ENCODE data around the gene ULBP3.

GRCh38 chr6:150048099-150048498, 20.8 kb downstream of the ULBP3 start:
- no peak for TF ChIP-seq SP1 (CRISPR knock-in tag; conservative IDR thresholded peaks at IDR 0.05)
- TF ChIP-seq TP53 (CRISPR knock-in tag; IDR thresholded peaks at IDR 0.05) = no peak
- no peak for TF ChIP-seq ZNF263 (CRISPR knock-in tag; IDR thresholded peaks at IDR 0.05; ENCODE audit: low read depth)
- TF ChIP-seq KAT7 (CRISPR knock-in tag; IDR thresholded peaks at IDR 0.05; ENCODE audit: borderline replicate concordance) = no peak
- no peak for TF ChIP-seq TCF7 (CRISPR knock-in tag; IDR thresholded peaks at IDR 0.05; ENCODE audit: low read depth)
- no peak for TF ChIP-seq MAX (CRISPR knock-in tag; IDR thresholded peaks at IDR 0.05)
- no peak for TF ChIP-seq ZNF232 (CRISPR knock-in tag; IDR thresholded peaks at IDR 0.05)
- TF ChIP-seq, protein P1, sequence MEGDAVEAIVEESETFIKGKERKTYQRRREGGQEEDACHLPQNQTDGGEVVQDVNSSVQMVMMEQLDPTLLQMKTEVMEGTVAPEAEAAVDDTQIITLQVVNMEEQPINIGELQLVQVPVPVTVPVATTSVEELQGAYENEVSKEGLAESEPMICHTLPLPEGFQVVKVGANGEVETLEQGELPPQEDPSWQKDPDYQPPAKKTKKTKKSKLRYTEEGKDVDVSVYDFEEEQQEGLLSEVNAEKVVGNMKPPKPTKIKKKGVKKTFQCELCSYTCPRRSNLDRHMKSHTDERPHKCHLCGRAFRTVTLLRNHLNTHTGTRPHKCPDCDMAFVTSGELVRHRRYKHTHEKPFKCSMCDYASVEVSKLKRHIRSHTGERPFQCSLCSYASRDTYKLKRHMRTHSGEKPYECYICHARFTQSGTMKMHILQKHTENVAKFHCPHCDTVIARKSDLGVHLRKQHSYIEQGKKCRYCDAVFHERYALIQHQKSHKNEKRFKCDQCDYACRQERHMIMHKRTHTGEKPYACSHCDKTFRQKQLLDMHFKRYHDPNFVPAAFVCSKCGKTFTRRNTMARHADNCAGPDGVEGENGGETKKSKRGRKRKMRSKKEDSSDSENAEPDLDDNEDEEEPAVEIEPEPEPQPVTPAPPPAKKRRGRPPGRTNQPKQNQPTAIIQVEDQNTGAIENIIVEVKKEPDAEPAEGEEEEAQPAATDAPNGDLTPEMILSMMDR (IDR thresholded peaks at IDR 0.05) = no peak
- TF ChIP-seq OVOL2 (CRISPR knock-in tag; IDR thresholded peaks at IDR 0.05; ENCODE audit: borderline replicate concordance) = no peak
- no peak for TF ChIP-seq MXD4 (CRISPR knock-in tag; IDR thresholded peaks at IDR 0.05; ENCODE audit: borderline replicate concordance)
- no peak for TF ChIP-seq NR1H2 (CRISPR knock-in tag; IDR thresholded peaks at IDR 0.05)
- no peak for TF ChIP-seq ZBTB21 (CRISPR knock-in tag; IDR thresholded peaks at IDR 0.05; ENCODE audit: borderline replicate concordance)
- no peak for TF ChIP-seq ETV6 (CRISPR knock-in tag; IDR thresholded peaks at IDR 0.05)
- TF ChIP-seq ATF1 (CRISPR knock-in tag; IDR thresholded peaks at IDR 0.05) = no peak
